Measurements from ENCODE around the gene MAD1L1.
"Not testable (repeated sequence)": the region's sequence is repeated elsewhere in the genome, so short reads cannot be mapped to it uniquely, and the experiment has no call there.

MAD1L1 gene

DNA sequence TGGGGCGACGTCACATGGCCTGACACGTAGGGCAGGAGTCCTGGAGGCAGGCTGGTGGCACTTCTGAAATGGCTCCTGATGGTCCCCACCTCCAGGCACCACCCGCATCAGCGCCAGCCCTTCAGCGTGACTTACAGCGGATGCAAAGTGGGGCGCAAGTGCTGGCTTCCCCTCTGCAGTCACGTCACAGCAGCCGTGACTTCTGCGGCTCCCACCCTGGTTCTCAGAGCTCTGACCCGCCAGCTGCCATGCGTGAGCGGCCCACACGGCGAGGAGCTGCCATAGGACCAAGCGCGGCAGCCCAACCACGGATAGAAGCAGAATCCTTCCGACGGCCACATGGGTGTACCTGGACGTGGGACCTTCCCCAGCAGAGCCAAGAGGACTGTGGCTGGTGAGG is 403.6 kb downstream of the MAD1L1 start:
- no peaks in the 10 kb centered on the region for H4K20me1 ChIP-seq (ENCODE audit: control insufficient read depth, insufficient read depth, low read depth, low read length)
- no peaks in the 10 kb centered on the region for H3K4me1 ChIP-seq (ENCODE audit: control insufficient read depth, low read length)
- H3K9me3 ChIP-seq (ENCODE audit: control insufficient read depth, insufficient read depth, low read length): peaks cover 4% of the 10 kb centered on the region; the same call in 1 of the 2 replicates
- H3K4me3 ChIP-seq (ENCODE audit: low read length): no peak overlapping the region
- TF ChIP-seq EZH2phosphoT487 (IDR thresholded peaks at IDR 0.05; ENCODE audit: borderline replicate concordance, low read length): no peak
- TF ChIP-seq, protein P1, sequence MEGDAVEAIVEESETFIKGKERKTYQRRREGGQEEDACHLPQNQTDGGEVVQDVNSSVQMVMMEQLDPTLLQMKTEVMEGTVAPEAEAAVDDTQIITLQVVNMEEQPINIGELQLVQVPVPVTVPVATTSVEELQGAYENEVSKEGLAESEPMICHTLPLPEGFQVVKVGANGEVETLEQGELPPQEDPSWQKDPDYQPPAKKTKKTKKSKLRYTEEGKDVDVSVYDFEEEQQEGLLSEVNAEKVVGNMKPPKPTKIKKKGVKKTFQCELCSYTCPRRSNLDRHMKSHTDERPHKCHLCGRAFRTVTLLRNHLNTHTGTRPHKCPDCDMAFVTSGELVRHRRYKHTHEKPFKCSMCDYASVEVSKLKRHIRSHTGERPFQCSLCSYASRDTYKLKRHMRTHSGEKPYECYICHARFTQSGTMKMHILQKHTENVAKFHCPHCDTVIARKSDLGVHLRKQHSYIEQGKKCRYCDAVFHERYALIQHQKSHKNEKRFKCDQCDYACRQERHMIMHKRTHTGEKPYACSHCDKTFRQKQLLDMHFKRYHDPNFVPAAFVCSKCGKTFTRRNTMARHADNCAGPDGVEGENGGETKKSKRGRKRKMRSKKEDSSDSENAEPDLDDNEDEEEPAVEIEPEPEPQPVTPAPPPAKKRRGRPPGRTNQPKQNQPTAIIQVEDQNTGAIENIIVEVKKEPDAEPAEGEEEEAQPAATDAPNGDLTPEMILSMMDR (IDR thresholded peaks at IDR 0.05; ENCODE audit: low read depth, low read length, poor library complexity, severe bottlenecking): no peak
- no peaks in the 10 kb centered on the region for H3K36me3 ChIP-seq (ENCODE audit: control insufficient read depth, low read length)
- no peak overlapping the region for H3K27ac ChIP-seq (ENCODE audit: low read depth, low read length)
- H3K79me2 ChIP-seq (ENCODE audit: control insufficient read depth, low read length): no peaks in the 10 kb centered on the region
- no peaks in the 10 kb centered on the region for H3K27me3 ChIP-seq (ENCODE audit: control insufficient read depth, low read length)
- H3F3A ChIP-seq (ENCODE audit: control insufficient read depth, insufficient read depth): no peaks in the 10 kb centered on the region
- H3K9me2 ChIP-seq (replicated peaks; ENCODE audit: control insufficient read depth, low read length): no peaks in the 10 kb centered on the region
- no peak overlapping the region for H3K4me2 ChIP-seq (ENCODE audit: low read length)

DNA sequence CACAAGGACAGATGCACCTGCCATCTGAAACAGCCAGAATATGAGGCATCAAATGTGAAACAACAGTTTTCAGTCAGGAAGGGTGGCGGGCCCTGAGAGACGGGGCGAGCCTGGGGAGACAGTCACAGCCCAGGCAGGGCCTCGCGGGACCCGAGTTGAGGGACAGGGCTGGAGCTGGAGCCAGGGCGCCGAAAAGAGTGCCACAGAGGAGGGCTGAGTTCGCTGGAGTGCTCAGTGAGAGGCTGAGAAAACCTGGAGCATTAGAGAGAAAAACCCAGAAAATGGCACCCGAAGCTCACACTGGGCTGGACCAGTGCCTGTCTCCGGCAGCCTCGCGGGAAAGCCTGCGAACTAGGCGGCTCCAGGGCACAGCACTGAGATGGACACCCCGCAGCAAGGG is 404.6 kb downstream of the MAD1L1 start:
- not testable (repeated sequence) for H3K9me3 ChIP-seq (ENCODE audit: control insufficient read depth, insufficient read depth, low read length); H4K20me1 ChIP-seq (ENCODE audit: control insufficient read depth, insufficient read depth, low read depth, low read length); H3K27me3 ChIP-seq (ENCODE audit: control insufficient read depth, low read length); H3F3A ChIP-seq (ENCODE audit: control insufficient read depth, insufficient read depth); H3K36me3 ChIP-seq (ENCODE audit: control insufficient read depth, low read length); H3K79me2 ChIP-seq (ENCODE audit: control insufficient read depth, low read length); H3K4me2 ChIP-seq (ENCODE audit: low read length); H3K9me2 ChIP-seq (replicated peaks; ENCODE audit: control insufficient read depth, low read length); H3K4me1 ChIP-seq (ENCODE audit: control insufficient read depth, low read length); H3K4me3 ChIP-seq (ENCODE audit: low read length); H3K27ac ChIP-seq (ENCODE audit: low read depth, low read length)

- H3K27me3 ChIP-seq (ENCODE audit: control insufficient read depth, low read length); H3K4me1 ChIP-seq (ENCODE audit: control insufficient read depth, low read length); H3K4me3 ChIP-seq (ENCODE audit: low read length); H3K4me2 ChIP-seq (ENCODE audit: low read length); H3K36me3 ChIP-seq (ENCODE audit: control insufficient read depth, low read length); H3K79me2 ChIP-seq (ENCODE audit: control insufficient read depth, low read length); H3F3A ChIP-seq (ENCODE audit: control insufficient read depth, insufficient read depth); H3K9me3 ChIP-seq (ENCODE audit: control insufficient read depth, insufficient read depth, low read length); H3K9me2 ChIP-seq (replicated peaks; ENCODE audit: control insufficient read depth, low read length); H3K27ac ChIP-seq (ENCODE audit: low read depth, low read length); H4K20me1 ChIP-seq (ENCODE audit: control insufficient read depth, insufficient read depth, low read depth, low read length): not testable (repeated sequence)
Observed at GRCh38 chr7:1827521-1827981, 405.2 kb downstream of the MAD1L1 start.

DNA sequence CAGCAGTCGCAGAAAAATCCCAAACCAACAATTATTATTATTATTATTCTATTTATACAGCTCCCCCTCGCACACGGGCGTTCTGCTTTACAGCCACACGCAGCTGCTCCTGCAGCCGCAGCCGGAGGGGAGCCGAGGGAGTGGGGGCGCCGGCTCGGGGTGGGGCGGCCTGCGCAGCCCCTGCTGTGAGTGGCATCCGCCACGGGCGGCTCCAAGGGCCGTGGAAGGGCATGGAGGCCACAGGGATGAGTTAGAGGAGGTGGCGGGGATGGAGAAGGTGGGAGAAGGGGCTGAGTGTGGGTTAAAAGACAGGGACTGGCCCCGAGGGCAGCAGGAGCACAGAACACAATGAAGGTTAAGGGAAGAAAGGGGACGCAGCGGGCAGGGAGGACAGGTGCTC is 405.8 kb downstream of the MAD1L1 start:
- not testable (repeated sequence) for H4K20me1 ChIP-seq (ENCODE audit: control insufficient read depth, insufficient read depth, low read depth, low read length); H3K4me2 ChIP-seq (ENCODE audit: low read length); H3K27me3 ChIP-seq (ENCODE audit: control insufficient read depth, low read length); H3K9me3 ChIP-seq (ENCODE audit: control insufficient read depth, insufficient read depth, low read length); H3K79me2 ChIP-seq (ENCODE audit: control insufficient read depth, low read length); H3K36me3 ChIP-seq (ENCODE audit: control insufficient read depth, low read length); H3K9me2 ChIP-seq (replicated peaks; ENCODE audit: control insufficient read depth, low read length); H3K27ac ChIP-seq (ENCODE audit: low read depth, low read length); H3K4me3 ChIP-seq (ENCODE audit: low read length); H3K4me1 ChIP-seq (ENCODE audit: control insufficient read depth, low read length); H3F3A ChIP-seq (ENCODE audit: control insufficient read depth, insufficient read depth)

DNA sequence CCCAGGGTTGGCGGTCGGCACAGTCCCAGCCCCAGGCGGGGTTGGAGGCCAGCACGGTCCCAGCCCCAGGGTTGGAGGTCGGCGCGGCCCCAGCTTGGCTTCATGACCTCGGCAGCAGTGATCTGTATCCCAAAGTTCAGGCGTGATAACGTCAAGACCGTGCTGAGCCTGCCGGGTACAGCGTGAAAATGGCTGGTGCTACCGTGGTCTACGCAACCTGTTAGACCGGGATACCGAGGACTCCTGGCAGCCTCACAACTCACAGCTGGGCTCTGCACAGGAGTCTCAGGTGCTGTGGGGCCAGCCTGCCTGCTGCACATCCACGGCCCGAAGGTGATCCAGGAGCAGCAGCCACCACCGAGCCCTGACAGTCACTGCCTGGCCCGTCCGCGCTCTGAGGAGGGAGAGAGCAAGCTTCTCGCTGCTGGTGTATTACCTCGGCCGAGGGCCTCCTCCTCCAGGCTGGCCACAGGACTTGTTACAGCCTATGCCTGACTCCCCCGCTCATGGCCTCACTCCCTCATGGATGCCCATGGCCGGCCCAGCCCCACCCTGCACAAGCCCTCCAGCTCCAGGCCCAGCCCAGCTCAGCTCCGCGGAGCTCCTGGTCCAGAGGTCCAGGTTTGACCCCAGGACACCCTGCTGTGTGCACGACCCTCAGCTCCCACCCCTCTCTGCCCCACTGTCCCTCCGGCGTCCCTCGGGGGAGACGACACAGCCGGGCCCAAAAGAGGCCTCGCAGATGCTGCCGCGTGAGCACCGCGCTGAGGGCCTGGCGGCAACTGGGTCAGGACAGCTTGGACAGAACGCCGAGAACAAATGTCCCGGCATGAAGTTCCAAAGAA is 406.6 kb downstream of the MAD1L1 start:
- Histone ChIP-seq H3K79me2 (ENCODE audit: control insufficient read depth, low read length) (no peaks in the 10 kb centered on the region), H3K4me1 (ENCODE audit: control insufficient read depth, low read length) (no peaks in the 10 kb centered on the region), H3K9me3 (ENCODE audit: control insufficient read depth, insufficient read depth, low read length) (peaks cover 4% of the 10 kb centered on the region; the same call in 1 of the 2 replicates), H3K4me2 (ENCODE audit: low read length) (no peak overlapping the region), H3K4me3 (ENCODE audit: low read length) (no peak overlapping the region), H3K27ac (ENCODE audit: low read depth, low read length) (no peak overlapping the region), H3K36me3 (ENCODE audit: control insufficient read depth, low read length) (no peaks in the 10 kb centered on the region), H3K27me3 (ENCODE audit: control insufficient read depth, low read length) (no peaks in the 10 kb centered on the region), H4K20me1 (ENCODE audit: control insufficient read depth, insufficient read depth, low read depth, low read length) (no peaks in the 10 kb centered on the region), H3K9me2 (replicated peaks; ENCODE audit: control insufficient read depth, low read length) (no peaks in the 10 kb centered on the region), H3F3A (ENCODE audit: control insufficient read depth, insufficient read depth) (no peaks in the 10 kb centered on the region)
- no peak for TF ChIP-seq EZH2phosphoT487 (IDR thresholded peaks at IDR 0.05; ENCODE audit: borderline replicate concordance, low read length)
- TF ChIP-seq, protein P1 (IDR thresholded peaks at IDR 0.05; ENCODE audit: low read depth, low read length, poor library complexity, severe bottlenecking): no peak

DNA sequence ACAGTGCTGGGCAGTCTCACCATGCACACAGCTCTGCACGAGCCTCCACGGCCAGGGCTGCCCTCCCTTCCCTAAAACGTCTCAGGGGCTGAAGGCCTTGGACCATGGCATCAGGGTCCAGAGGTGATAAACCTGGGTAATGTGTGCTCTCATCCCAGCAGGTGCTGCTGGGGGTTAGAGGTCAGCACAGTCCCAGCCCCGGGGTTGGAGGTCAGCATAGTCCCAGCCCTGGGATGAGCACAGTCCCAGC is 407.2 kb downstream of the MAD1L1 start:
- not testable (repeated sequence) for H3K9me2 ChIP-seq (replicated peaks; ENCODE audit: control insufficient read depth, low read length); H3K4me3 ChIP-seq (ENCODE audit: low read length); H4K20me1 ChIP-seq (ENCODE audit: control insufficient read depth, insufficient read depth, low read depth, low read length); H3K79me2 ChIP-seq (ENCODE audit: control insufficient read depth, low read length); H3F3A ChIP-seq (ENCODE audit: control insufficient read depth, insufficient read depth); H3K27me3 ChIP-seq (ENCODE audit: control insufficient read depth, low read length); H3K27ac ChIP-seq (ENCODE audit: low read depth, low read length); H3K4me1 ChIP-seq (ENCODE audit: control insufficient read depth, low read length); H3K36me3 ChIP-seq (ENCODE audit: control insufficient read depth, low read length); H3K9me3 ChIP-seq (ENCODE audit: control insufficient read depth, insufficient read depth, low read length); H3K4me2 ChIP-seq (ENCODE audit: low read length)
